ENCODE measurements around the gene POSTN.

DNA sequence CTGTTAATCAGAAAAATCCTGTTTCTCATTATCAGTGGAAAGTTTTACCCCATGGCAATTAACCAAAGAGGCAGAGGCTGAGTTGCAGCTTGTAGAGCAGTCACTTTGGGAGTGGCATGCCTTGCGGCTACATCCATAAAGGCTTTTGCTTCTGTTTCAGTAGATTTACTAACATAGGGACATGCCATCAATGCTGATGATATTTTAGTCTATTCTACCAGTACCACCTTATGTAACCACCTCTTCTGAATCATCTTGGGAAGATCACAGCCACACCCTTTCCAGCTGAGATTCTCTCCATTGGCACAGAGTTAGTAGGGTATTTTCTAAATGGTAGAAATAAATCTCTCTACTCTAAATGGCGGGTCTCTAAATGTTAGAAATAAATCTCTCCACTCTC, 37.5 kb downstream of the POSTN start:
- TF ChIP-seq POLR2AphosphoS5 (IDR thresholded peaks at IDR 0.05; ENCODE audit: borderline replicate concordance, low read depth, low read length) (no peak), EZH2 (IDR thresholded peaks at IDR 0.05) (no peak)
